Measurements from ENCODE around the gene JMJD6.
"Not testable (repeated sequence)": the region's sequence is repeated elsewhere in the genome, so short reads cannot be mapped to it uniquely, and the experiment has no call there.

The JMJD6 gene

DNA sequence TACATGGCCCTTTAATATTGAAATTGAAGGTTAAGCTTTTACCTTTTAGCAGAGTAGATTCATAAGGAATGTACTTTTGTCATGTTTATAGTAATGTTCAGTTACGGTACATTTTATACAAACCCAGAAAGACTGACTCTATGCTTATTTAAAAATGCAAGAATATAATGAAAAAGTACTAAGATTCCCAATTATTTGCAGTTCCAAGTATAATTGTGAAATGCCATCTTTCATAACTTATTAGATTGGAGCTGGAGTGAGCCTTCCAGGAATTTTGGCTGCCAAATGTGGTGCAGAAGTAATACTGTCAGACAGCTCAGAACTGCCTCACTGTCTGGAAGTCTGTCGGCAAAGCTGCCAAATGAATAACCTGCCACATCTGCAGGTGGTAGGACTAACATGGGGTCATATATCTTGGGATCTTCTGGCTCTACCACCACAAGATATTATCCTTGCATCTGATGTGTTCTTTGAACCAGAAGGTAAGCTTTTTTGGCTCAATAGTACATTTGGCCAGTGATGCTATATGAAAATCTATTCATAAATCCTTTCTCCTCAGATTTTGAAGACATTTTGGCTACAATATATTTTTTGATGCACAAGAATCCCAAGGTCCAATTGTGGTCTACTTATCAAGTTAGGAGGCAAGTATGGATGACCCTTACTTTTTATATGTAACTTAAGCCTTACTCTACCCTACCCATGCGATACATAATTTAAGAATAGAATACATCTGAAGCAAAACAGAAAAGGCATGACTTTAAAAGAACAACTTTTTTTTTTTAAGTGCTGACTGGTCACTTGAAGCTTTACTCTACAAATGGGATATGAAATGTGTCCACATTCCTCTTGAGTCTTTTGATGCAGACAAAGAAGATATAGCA lies 6.6 kb upstream of the JMJD6 start:
- Mint-ChIP-seq H3K27me3 (ENCODE audit: low read depth) (no peaks in the 10 kb centered on the region), H3K27ac (peak overlapping the region; percentile 98), H3K36me3 (ENCODE audit: low read depth) (peaks cover 59% of the 10 kb centered on the region), H3K4me1 (ENCODE audit: low read depth) (peaks cover 33% of the 10 kb centered on the region), H3K9me3 (no peaks in the 10 kb centered on the region), H3K4me3 (peak overlapping the region; percentile 96)
- DNase-seq (ENCODE audit: low spot score), result no peak

DNA sequence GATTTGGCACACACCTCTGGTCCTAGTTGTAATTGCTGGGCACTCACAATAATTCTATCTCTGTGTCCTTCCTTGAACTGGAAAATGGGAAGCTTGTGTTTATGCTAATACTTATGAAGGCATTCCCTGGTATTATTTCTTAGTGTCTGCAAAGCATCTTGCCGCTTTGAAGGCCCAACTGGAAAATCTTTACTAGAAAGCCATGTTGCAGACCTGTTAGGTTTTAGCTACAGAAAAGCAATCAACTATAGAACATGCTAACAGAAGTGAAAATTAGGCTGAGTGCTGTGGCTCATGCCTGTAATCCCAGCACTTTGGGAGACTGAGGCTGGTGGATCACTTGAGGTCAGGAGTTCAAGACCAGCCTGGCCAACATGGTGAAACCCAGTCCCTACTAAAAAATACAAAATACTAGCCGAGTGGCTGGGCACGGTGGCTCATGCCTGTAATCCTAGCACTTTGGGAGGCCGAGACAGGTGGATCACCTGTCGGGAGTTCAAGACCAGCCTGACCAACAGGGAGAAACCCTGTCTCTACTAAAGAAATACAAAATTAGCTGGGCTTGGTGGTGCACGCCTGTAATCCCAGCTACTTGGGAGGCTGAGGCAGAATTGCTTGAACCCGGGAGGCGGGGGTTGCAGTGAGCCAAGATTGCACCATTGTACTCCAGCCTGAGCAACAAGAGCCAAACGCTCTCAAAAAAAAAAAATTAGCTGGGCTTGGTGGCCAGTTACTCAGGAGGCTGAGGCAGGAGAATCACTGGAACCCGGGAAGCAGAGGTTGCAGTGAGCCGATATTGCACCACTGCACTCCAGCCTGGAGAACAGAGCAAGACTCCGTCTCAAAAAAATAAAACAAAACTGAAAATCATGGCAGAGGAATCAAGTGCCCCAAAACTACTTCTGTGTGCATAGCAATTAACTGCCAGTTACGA lies 5.7 kb upstream of the JMJD6 start:
- peaks cover 65% of the 10 kb centered on the region for H3K36me3 Mint-ChIP-seq (ENCODE audit: low read depth)
- H3K4me1 Mint-ChIP-seq (ENCODE audit: low read depth), result peaks cover 35% of the 10 kb centered on the region
- DNase-seq (ENCODE audit: low spot score); H3K27me3 Mint-ChIP-seq (ENCODE audit: low read depth); H3K9me3 Mint-ChIP-seq: not testable (repeated sequence)
- H3K4me3 Mint-ChIP-seq, result peak overlapping the region; percentile 96
- H3K27ac Mint-ChIP-seq, result peak overlapping the region; percentile 52

DNA sequence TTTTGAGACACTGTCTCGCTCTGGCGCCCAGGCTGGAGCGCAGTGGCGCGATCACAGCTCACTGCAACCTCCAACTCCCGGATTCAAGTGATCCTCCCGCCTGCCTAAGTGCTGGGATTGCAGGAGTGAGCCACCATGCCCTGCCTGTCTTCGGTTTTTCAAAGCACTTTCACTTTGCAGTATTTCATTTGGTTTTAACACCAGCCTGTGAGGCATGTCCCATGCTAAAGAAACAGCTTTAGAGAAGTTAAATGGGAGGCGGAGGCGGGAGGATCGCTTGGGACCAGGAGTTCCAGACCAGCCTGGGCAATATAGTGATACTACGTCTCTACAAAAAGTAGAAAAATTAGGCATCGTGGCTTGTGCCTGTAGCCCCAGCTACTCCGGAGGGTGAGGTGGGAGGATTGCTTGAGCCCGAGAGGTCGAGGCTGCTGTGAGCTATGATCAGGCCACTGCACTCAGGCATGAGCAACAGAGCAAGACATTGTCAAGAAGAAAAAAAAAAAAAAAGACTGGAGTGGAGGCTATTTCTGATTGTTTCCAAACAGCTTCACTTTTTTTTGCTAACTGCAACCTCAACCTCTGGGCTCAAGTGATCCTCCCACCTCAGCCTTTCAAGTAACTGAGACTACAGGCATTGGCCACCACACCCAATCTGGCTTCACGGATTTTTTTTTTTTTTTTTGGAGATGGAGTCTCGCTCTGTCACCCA lies 1.5 kb upstream of the JMJD6 start:
- no peak for DNase-seq (ENCODE audit: low spot score)
- peak overlapping the region; percentile 99 for H3K27ac Mint-ChIP-seq
- peak overlapping the region; percentile 96 for H3K4me3 Mint-ChIP-seq
- H3K9me3 Mint-ChIP-seq, result no peaks in the 10 kb centered on the region
- peaks cover 56% of the 10 kb centered on the region for H3K36me3 Mint-ChIP-seq (ENCODE audit: low read depth)
- peaks cover 23% of the 10 kb centered on the region for H3K4me1 Mint-ChIP-seq (ENCODE audit: low read depth)
- no peaks in the 10 kb centered on the region for H3K27me3 Mint-ChIP-seq (ENCODE audit: low read depth)

DNA sequence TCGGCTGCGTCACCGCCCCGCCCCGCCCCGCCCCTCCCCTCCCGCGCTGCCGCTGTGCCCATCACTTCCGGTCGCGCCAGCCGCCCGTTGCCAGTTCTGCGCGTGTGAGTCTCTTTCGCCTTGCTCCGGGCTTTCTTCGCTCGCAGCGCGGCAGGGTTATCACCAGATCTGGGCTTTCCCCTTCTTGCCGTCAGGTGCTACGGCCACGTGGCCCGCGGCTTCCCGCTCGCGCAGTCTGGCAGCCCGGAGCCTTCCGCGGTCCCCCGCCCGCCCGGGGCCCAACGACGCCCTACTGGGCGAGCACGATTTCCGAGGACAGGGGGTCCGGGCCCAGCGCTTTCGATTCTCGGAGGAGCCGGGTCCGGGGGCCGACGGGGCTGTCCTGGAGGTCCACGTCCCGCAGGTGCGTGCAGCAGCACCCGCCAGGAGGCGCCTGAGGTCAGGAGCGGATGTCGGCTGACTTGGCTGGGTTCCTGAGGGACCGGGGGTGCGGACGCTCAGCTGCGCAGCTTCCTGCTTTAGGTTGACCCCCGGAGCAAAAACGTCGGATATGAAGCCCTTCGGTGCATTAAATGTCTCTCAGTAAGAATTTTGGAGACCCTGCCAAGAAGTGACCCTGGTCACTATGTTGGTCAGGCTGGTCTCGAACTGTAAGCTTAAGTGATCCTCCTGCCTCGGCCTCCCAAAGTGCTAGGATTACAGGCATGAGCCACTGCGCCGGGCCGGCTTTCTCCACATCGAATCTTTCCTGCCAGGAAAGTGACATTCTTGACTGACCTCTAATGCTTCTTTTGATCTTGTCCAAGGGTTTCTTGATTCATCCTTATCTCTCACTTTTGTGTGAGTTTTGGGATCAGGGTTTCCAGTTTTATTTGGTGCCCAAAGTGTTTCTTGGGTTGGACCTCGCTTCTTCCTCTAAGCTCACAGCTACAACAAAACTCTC lies 641 bp upstream of the JMJD6 start, which contains the start of gene METTL23:
TSS of gene METTL23 (plus strand) at position 64 of the 943 bp plus-strand sequence. CDS start 2,872 bp downstream, outside the sequence.
- Mint-ChIP-seq H3K4me3 (peak within 1 kb of the TSS; percentile 99), H3K4me1 (ENCODE audit: low read depth) (peaks cover 26% of the 10 kb centered on the region), H3K9me3 (no peaks in the 10 kb centered on the region), H3K36me3 (ENCODE audit: low read depth) (peaks cover 58% of the 10 kb centered on the region), H3K27me3 (ENCODE audit: low read depth) (no peaks in the 10 kb centered on the region), H3K27ac (peak within 1 kb of the TSS; percentile 99)
- DNase-seq (ENCODE audit: low spot score), result peak; percentile 80

DNA sequence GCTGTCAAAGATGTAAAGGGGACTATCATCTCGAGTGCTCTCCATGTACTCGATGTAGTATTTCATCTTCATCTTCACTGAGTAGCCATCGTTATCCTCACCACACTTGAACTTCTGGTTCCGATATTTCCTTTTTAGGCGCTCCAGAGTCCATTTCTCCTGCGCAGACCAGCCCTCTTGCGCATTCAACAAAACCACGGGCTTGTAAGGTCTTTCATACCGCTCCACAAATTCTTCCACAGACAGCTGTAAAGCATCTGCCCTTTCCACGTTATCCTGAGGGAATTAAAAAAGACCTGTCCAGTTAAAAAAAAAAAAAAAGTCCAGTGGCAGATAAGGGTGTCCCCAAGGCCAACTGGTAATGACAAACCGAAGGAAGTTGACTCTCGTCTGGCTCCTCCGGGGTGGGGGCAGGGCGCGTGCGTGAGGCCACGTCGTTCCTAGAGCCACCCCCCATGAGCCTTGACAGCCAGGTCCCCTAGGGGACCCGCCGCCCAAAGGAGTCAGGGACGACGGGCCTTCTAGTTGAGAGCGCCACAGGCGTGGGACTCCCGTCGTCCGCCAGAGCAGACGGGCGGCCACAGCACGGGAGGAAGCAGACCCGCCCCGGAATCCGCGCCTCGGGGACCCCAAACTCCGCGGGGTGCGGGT lies 701 bp downstream of the JMJD6 start:
- Mint-ChIP-seq H3K4me1 (ENCODE audit: low read depth) (peaks cover 28% of the 10 kb centered on the region), H3K4me3 (peak overlapping the region; percentile 99), H3K9me3 (no peaks in the 10 kb centered on the region), H3K27ac (peak overlapping the region; percentile 94), H3K36me3 (ENCODE audit: low read depth) (peaks cover 61% of the 10 kb centered on the region), H3K27me3 (ENCODE audit: low read depth) (no peaks in the 10 kb centered on the region)
- DNase-seq (ENCODE audit: low spot score), result peak; percentile 66

DNA sequence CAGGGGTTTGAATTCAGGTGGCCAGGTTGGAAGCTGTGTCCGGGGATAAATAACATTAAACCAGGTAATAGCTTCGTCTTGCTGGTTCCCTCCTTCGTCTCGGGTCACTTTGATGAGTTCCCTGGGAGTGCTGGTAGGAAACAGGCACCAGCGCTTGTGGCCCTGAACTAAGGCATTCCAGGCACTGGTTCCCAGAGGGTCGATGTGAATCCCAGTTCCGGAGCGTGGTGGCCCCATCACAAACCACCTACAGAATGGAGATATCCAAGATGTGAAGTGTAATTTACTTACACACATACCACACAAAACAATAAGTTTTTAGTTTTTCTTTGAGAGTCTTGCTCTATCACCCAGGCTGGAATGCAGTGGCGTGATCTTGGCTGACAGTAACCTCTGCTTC lies 2.6 kb downstream of the JMJD6 start:
- H3K36me3 Mint-ChIP-seq (ENCODE audit: low read depth), result peaks cover 68% of the 10 kb centered on the region
- no peak for DNase-seq (ENCODE audit: low spot score)
- H3K27ac Mint-ChIP-seq, result no peak overlapping the region
- peak overlapping the region; percentile 99 for H3K4me3 Mint-ChIP-seq
- no peaks in the 10 kb centered on the region for H3K9me3 Mint-ChIP-seq
- no peaks in the 10 kb centered on the region for H3K27me3 Mint-ChIP-seq (ENCODE audit: low read depth)
- H3K4me1 Mint-ChIP-seq (ENCODE audit: low read depth), result peaks cover 24% of the 10 kb centered on the region

DNA sequence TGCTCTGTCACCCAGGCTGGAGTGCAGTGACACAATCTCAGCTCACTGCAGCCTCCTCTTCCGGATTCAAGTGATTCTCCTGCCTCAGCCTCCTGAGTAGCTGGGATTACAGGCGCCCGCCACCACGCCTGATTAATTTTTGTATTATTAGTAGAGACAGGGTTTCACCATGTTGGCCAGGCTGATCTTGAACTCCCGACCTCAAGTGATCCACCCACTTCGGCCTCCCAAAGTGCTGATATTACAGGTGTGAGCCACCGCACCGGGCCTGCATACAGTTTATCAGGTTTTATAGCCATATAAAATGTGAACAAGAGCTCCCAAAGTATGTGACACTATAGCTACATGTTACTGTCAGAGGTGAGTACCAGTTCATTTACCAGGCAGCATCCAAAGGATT lies 3.4 kb downstream of the JMJD6 start:
- H3K36me3 Mint-ChIP-seq (ENCODE audit: low read depth), result peaks cover 72% of the 10 kb centered on the region
- not testable (repeated sequence) for H3K9me3 Mint-ChIP-seq

DNA sequence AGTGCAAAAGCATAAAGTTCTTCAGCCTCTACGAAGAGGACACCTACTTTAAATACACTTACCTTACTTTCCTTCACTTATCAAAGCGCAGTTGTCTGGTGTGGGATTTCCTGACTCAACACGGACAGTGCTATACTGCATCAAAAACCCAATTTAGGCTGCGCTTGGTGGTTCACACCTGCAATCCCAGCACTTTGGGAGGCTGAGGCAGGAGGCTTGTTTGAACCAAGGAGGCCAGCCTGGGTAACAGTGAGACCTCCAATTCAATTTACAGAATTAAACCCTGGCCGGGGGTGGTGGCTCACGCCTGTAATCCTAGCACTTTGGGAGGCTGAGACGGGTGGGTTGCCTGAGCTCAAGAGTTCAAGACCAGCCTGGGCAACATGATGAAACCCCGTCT lies 4.1 kb downstream of the JMJD6 start:
- Mint-ChIP-seq H3K27ac (no peak overlapping the region), H3K4me1 (ENCODE audit: low read depth) (peaks cover 18% of the 10 kb centered on the region), H3K27me3 (ENCODE audit: low read depth) (no peaks in the 10 kb centered on the region), H3K9me3 (no peaks in the 10 kb centered on the region), H3K36me3 (ENCODE audit: low read depth) (peaks cover 68% of the 10 kb centered on the region), H3K4me3 (no peak overlapping the region)
- DNase-seq (ENCODE audit: low spot score), result no peak

More for the DNA sequence above, 3.4 kb downstream of the JMJD6 start:
- not testable (repeated sequence) for DNase-seq (ENCODE audit: low spot score); H3K27ac Mint-ChIP-seq; H3K27me3 Mint-ChIP-seq (ENCODE audit: low read depth)
- H3K4me3 Mint-ChIP-seq, result peak overlapping the region; percentile 26
- H3K4me1 Mint-ChIP-seq (ENCODE audit: low read depth), result peaks cover 21% of the 10 kb centered on the region

DNA sequence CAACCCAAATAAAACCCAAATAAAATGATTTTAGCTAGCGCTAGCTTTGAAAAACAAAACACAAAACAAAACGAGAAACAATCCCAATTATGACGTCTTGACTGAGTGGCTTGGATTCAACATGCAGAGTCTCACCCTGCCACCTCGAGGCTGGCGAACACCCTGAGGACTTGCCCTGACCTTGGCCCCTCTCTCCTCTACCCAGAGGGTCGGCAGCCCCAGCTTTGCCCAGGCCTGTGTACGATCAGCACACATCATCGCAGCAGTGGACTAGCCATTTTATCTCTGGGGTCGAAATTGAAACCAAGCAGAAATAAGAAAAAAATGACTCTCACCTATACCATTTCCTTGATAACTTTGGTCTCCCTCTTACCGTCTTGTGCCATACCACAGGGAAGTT lies 4.9 kb downstream of the JMJD6 start:
- peaks cover 22% of the 10 kb centered on the region for H3K4me1 Mint-ChIP-seq (ENCODE audit: low read depth)
- DNase-seq (ENCODE audit: low spot score), result no peak
- H3K27ac Mint-ChIP-seq, result no peak overlapping the region
- peaks cover 69% of the 10 kb centered on the region for H3K36me3 Mint-ChIP-seq (ENCODE audit: low read depth)
- no peaks in the 10 kb centered on the region for H3K27me3 Mint-ChIP-seq (ENCODE audit: low read depth)
- no peak overlapping the region for H3K4me3 Mint-ChIP-seq
- H3K9me3 Mint-ChIP-seq, result no peaks in the 10 kb centered on the region

DNA sequence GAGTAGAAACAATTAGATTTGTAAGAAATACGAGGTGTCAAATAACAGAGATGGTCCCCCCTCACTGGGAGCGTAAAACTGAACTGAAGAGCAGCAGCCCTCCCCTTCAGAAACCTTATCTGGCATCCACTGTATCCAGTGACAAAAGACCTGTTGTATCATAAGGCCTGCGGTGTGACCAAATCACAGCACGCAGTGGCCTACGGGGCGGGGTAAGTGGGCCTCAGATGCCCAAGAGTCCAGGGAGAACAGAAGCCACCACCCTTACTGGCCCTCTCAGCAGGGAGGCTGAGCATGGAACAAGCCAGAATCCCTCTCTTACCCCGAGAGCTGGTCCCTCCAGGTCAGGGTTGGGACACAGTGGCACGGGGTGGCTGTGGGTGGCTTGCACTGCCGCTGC lies 5.5 kb downstream of the JMJD6 start:
- Mint-ChIP-seq H3K4me1 (ENCODE audit: low read depth) (peaks cover 27% of the 10 kb centered on the region), H3K27ac (no peak overlapping the region), H3K4me3 (no peak overlapping the region), H3K9me3 (no peaks in the 10 kb centered on the region), H3K36me3 (ENCODE audit: low read depth) (peaks cover 71% of the 10 kb centered on the region), H3K27me3 (ENCODE audit: low read depth) (no peaks in the 10 kb centered on the region)
- no peak for DNase-seq (ENCODE audit: low spot score)

DNA sequence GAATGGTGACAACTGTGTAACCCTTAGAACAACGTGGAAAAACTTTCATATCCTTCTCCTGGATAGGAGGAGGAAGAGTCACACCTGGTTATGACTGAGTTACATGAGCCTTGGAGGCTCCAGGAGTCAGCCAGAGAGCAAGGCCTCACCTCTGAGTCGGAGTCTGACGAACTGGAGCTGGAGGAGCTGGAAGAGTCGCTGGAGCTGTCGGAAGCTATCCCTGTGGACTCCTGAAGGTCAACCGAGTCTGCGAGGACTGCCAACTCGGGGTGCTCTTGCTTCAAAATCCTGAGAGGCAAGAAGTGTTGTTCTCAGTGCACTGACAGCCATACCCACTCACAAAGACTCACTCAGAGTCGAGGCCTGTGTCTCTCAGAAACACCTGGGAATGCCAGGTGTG lies 6.2 kb downstream of the JMJD6 start:
- peaks cover 71% of the 10 kb centered on the region for H3K36me3 Mint-ChIP-seq (ENCODE audit: low read depth)
- DNase-seq (ENCODE audit: low spot score), result no peak
- H3K4me3 Mint-ChIP-seq, result no peak overlapping the region
- no peaks in the 10 kb centered on the region for H3K9me3 Mint-ChIP-seq
- peaks cover 32% of the 10 kb centered on the region for H3K4me1 Mint-ChIP-seq (ENCODE audit: low read depth)
- H3K27ac Mint-ChIP-seq, result no peak overlapping the region
- no peaks in the 10 kb centered on the region for H3K27me3 Mint-ChIP-seq (ENCODE audit: low read depth)

DNA sequence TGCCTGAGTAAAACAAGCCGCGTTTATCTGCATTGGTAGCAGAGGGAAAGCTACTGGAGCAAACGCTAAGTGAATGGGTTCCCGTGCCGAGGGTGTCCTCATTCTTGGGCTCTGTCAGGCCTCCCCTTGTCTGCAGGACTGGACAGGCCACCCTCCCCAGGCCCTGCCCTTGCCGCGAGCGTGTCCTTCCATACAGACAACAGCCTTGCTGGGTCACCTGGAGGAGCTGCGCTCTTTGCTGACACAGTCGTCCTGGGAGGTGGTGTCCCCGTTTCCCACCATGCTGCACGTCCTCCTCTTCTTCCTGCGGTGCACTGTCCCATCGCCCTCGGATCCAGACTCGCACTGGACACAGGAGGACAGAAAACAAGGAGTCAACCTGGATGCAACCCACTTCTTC lies 7.9 kb downstream of the JMJD6 start:
- H3K9me3 Mint-ChIP-seq, result no peaks in the 10 kb centered on the region
- H3K4me1 Mint-ChIP-seq (ENCODE audit: low read depth), result peaks cover 44% of the 10 kb centered on the region
- no peak overlapping the region for H3K27ac Mint-ChIP-seq
- DNase-seq (ENCODE audit: low spot score), result no peak
- no peaks in the 10 kb centered on the region for H3K27me3 Mint-ChIP-seq (ENCODE audit: low read depth)
- H3K4me3 Mint-ChIP-seq, result no peak overlapping the region
- H3K36me3 Mint-ChIP-seq (ENCODE audit: low read depth), result peaks cover 74% of the 10 kb centered on the region
